Measurements from ENCODE around the gene MPP3.
A peak's percentile ranks its signal among the peaks of the same experiment; 100 is the strongest.
"Not testable (repeated sequence)": the region's sequence is repeated elsewhere in the genome, so short reads cannot be mapped to it uniquely, and the experiment has no call there.

Gene MPP3

GRCh38 chr17:43832976-43833829 lies at the start of gene MPP3:
Gene MPP3, minus strand, starts transcription at chr17:43833146. Its CDS starts 1,240 bp downstream, at chr17:43831906.
- DNase-seq: no peak

GRCh38 chr17:43881758-43882505 lies 49.0 kb upstream of the MPP3 start:
- DNase-seq: no peak

- DNase-seq: no peak
Observed at GRCh38 chr17:43881181-43881580, 48.2 kb upstream of the MPP3 start.

- DNase-seq: no peak
Observed at GRCh38 chr17:43880420-43880991, 47.6 kb upstream of the MPP3 start.

GRCh38 chr17:43879723-43880419 lies 46.9 kb upstream of the MPP3 start:
- DNase-seq: no peak

- peak; percentile 26 for DNase-seq
Observed at GRCh38 chr17:43878260-43879175, 45.6 kb upstream of the MPP3 start.

- DNase-seq: no peak
Observed at GRCh38 chr17:43877451-43878155, 44.7 kb upstream of the MPP3 start.

GRCh38 chr17:43877031-43877430 lies 44.1 kb upstream of the MPP3 start:
- DNase-seq: no peak

- no peak for DNase-seq
Observed at GRCh38 chr17:43875476-43876147, 42.7 kb upstream of the MPP3 start.

- no peak for DNase-seq
Observed at GRCh38 chr17:43874293-43874692, 41.3 kb upstream of the MPP3 start.

- DNase-seq: no peak
Observed at GRCh38 chr17:43873815-43874214, 40.9 kb upstream of the MPP3 start.

- DNase-seq: no peak
Observed at GRCh38 chr17:43873091-43873490, 40.1 kb upstream of the MPP3 start.

- DNase-seq: no peak
Observed at GRCh38 chr17:43871946-43872690, 39.2 kb upstream of the MPP3 start.

- DNase-seq: not testable (repeated sequence)
Observed at GRCh38 chr17:43869031-43869430, 36.1 kb upstream of the MPP3 start.

GRCh38 chr17:43868226-43868994 lies 35.5 kb upstream of the MPP3 start:
- no peak for DNase-seq

GRCh38 chr17:43864161-43864984 lies 31.4 kb upstream of the MPP3 start:
- no peak for DNase-seq

GRCh38 chr17:43861960-43862359 lies 29.0 kb upstream of the MPP3 start:
- no peak for DNase-seq

GRCh38 chr17:43860927-43861622 lies 28.1 kb upstream of the MPP3 start:
- no peak for DNase-seq

Data from KG1 (cell line).